Measurements from ENCODE around the gene MVB12B.
"Not testable (repeated sequence)": the region's sequence is repeated elsewhere in the genome, so short reads cannot be mapped to it uniquely, and the experiment has no call there.

GRCh38 chr9:126540398-126540797 lies 213.8 kb downstream of the MVB12B start:
- TF ChIP-seq SPI1 (IDR thresholded peaks at IDR 0.05; ENCODE audit: borderline replicate concordance, low read depth); GABPA (IDR thresholded peaks at IDR 0.05; ENCODE audit: low read depth); CTCF (IDR thresholded peaks at IDR 0.05; ENCODE audit: insufficient read depth, low read length); POLR2AphosphoS5 (IDR thresholded peaks at IDR 0.05; ENCODE audit: low read depth); REST (IDR thresholded peaks at IDR 0.05; ENCODE audit: insufficient replicate concordance, low read depth): not testable (repeated sequence)
